Esophagus squamous epithelium (tissue), 4 donors: Measurements from ENCODE around the gene WDPCP.

Experiments
- POLR2A ChIP-seq, 4 donors: fragments of 450-650 bp; IDR thresholded peaks; one replicate each; pipeline ENCODE4 v1.6.1; 2017; ENCODE audit warnings: antibody characterized with exemption in 4 of 4, mild to moderate bottlenecking in 4 of 4, moderate library complexity in 3 of 4
- TF ChIP-seq, protein P1 (sequence below), 6 experiments: fragments of 450-650 bp in 4 of 6; fragments of 200-600 bp in 2 of 6; sonication (generic) in 2 of 6; IDR thresholded peaks; one replicate each; pipeline ENCODE4 v1.5.1; 2016 to 2019; ENCODE audit warnings: antibody characterized with exemption in 6 of 6, mild to moderate bottlenecking in 4 of 6, moderate library complexity in 4 of 6

DNA sequence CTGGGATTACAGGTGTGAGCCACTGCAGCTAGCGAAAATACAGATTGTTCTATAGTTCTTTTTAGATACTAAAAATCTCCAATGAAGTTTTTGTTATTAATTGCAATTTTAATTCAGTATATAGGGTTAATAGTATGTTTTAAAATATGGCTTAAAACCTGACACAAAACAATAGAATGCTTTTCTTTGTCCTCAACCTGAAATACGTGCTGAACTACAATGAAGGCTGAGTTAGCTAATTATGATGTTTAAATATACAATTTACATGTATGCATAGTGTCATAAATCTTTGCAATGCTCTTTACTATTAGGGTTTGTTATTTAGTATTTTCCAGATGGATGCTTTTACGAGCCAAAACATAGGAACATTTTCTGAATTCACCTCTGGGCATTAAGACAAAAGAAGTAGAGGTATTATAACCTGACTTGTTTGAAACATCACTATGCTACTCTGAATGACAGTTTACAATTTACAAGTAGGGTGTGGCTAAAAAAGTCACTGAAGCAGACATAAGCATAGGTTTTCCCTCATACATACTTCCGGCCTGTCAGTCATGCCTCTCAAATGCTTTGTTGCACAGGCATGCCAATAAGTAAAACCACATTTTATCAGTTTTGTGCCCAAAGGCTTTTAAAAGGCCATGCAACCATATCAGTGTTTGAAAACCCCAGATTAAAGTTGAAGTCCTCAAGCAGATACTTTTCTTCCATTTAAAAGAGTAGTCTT lies 369.3 kb downstream of the WDPCP start:
- TF ChIP-seq, protein P1, sequence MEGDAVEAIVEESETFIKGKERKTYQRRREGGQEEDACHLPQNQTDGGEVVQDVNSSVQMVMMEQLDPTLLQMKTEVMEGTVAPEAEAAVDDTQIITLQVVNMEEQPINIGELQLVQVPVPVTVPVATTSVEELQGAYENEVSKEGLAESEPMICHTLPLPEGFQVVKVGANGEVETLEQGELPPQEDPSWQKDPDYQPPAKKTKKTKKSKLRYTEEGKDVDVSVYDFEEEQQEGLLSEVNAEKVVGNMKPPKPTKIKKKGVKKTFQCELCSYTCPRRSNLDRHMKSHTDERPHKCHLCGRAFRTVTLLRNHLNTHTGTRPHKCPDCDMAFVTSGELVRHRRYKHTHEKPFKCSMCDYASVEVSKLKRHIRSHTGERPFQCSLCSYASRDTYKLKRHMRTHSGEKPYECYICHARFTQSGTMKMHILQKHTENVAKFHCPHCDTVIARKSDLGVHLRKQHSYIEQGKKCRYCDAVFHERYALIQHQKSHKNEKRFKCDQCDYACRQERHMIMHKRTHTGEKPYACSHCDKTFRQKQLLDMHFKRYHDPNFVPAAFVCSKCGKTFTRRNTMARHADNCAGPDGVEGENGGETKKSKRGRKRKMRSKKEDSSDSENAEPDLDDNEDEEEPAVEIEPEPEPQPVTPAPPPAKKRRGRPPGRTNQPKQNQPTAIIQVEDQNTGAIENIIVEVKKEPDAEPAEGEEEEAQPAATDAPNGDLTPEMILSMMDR (IDR thresholded peaks at IDR 0.05), result no peak
- TF ChIP-seq POLR2A (IDR thresholded peaks at IDR 0.05), result no peak
